Measurements from ENCODE around the gene FAM76B.

The FAM76B gene

GRCh38 chr11:95776859-95777258 lies 12.7 kb downstream of the FAM76B start:
- no peak overlapping the region for H3K4me3 ChIP-seq (IDR thresholded peaks at IDR 0.05; ENCODE audit: insufficient read depth, low read depth, low read length)
- TF ChIP-seq, protein P1, sequence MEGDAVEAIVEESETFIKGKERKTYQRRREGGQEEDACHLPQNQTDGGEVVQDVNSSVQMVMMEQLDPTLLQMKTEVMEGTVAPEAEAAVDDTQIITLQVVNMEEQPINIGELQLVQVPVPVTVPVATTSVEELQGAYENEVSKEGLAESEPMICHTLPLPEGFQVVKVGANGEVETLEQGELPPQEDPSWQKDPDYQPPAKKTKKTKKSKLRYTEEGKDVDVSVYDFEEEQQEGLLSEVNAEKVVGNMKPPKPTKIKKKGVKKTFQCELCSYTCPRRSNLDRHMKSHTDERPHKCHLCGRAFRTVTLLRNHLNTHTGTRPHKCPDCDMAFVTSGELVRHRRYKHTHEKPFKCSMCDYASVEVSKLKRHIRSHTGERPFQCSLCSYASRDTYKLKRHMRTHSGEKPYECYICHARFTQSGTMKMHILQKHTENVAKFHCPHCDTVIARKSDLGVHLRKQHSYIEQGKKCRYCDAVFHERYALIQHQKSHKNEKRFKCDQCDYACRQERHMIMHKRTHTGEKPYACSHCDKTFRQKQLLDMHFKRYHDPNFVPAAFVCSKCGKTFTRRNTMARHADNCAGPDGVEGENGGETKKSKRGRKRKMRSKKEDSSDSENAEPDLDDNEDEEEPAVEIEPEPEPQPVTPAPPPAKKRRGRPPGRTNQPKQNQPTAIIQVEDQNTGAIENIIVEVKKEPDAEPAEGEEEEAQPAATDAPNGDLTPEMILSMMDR (conservative IDR thresholded peaks at IDR 0.05; ENCODE audit: low read depth, low read length), result no peak
- H3K27me3 ChIP-seq (ENCODE audit: insufficient read depth, low read depth), result no peaks in the 10 kb centered on the region
- H4K20me1 ChIP-seq (ENCODE audit: insufficient read depth), result no peaks in the 10 kb centered on the region
- H2AFZ ChIP-seq (ENCODE audit: low read depth), result no peak overlapping the region
- H3K4me1 ChIP-seq (ENCODE audit: low read depth, poor library complexity, severe bottlenecking), result no peaks in the 10 kb centered on the region
- H3K27ac ChIP-seq, result no peak overlapping the region
- no peaks in the 10 kb centered on the region for H3K79me2 ChIP-seq (ENCODE audit: insufficient read depth, low read depth)
- H3K4me2 ChIP-seq, result no peak overlapping the region
- H3K9ac ChIP-seq, result no peak overlapping the region
- no peaks in the 10 kb centered on the region for H3K36me3 ChIP-seq (ENCODE audit: insufficient read depth)

DNA sequence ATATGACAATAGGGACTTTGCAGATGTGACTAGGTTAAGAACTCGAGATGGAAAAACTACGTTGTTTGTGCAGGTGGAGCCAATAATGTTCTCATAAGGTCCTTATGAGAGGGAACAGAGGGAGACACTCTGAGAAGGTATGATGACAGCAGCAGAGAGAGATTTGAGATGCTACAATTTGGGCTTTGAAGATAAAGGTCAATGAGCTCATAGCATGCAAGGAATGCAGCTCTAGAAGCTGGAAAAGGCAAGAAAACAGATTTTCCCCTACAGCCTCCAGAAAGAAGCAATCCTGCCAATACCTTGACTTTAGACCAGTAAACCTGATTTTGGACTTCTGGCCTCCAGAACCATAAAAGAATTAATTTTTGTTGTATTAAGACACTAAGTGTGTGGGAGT lies 21.1 kb downstream of the FAM76B start:
- TF ChIP-seq, protein P1 (conservative IDR thresholded peaks at IDR 0.05; ENCODE audit: low read depth, low read length), result no peak

DNA sequence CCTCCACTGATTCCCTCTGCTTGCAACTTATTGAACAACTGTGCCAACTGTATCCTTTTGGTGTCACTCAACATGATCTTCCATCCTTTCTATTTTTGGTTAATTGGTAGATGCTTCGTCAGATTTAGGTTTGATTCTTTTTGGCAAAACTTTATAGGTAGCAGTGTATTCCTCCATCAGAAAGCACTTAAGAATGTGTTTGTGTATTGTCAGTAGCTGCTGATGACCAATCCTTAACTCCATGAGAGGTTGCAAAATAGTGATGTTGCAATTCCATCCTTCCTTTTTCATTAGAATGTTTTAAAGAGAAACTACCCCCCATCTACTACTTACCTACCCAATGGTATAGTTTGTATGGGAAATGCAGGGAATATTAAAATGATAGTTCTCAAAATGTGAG lies 22.1 kb downstream of the FAM76B start:
- Histone ChIP-seq H3K79me2 (ENCODE audit: insufficient read depth, low read depth) (no peaks in the 10 kb centered on the region), H3K27ac (no peak overlapping the region), H3K4me2 (no peak overlapping the region), H3K27me3 (ENCODE audit: insufficient read depth, low read depth) (no peaks in the 10 kb centered on the region), H3K4me3 (IDR thresholded peaks at IDR 0.05; ENCODE audit: insufficient read depth, low read depth, low read length) (no peak overlapping the region), H3K9ac (no peak overlapping the region), H2AFZ (ENCODE audit: low read depth) (no peak overlapping the region), H3K4me1 (ENCODE audit: low read depth, poor library complexity, severe bottlenecking) (no peaks in the 10 kb centered on the region), H3K36me3 (ENCODE audit: insufficient read depth) (no peaks in the 10 kb centered on the region), H4K20me1 (ENCODE audit: insufficient read depth) (no peaks in the 10 kb centered on the region)
- TF ChIP-seq, protein P1 (conservative IDR thresholded peaks at IDR 0.05; ENCODE audit: low read depth, low read length), result no peak

More for the DNA sequence above, 21.1 kb downstream of the FAM76B start:
- Histone ChIP-seq H3K27ac (no peak overlapping the region), H3K27me3 (ENCODE audit: insufficient read depth, low read depth) (no peaks in the 10 kb centered on the region), H3K9ac (no peak overlapping the region), H3K4me1 (ENCODE audit: low read depth, poor library complexity, severe bottlenecking) (no peaks in the 10 kb centered on the region), H3K4me3 (IDR thresholded peaks at IDR 0.05; ENCODE audit: insufficient read depth, low read depth, low read length) (no peak overlapping the region), H3K4me2 (no peak overlapping the region), H4K20me1 (ENCODE audit: insufficient read depth) (no peaks in the 10 kb centered on the region), H3K36me3 (ENCODE audit: insufficient read depth) (no peaks in the 10 kb centered on the region), H2AFZ (ENCODE audit: low read depth) (no peak overlapping the region), H3K79me2 (ENCODE audit: insufficient read depth, low read depth) (no peaks in the 10 kb centered on the region)

DNA sequence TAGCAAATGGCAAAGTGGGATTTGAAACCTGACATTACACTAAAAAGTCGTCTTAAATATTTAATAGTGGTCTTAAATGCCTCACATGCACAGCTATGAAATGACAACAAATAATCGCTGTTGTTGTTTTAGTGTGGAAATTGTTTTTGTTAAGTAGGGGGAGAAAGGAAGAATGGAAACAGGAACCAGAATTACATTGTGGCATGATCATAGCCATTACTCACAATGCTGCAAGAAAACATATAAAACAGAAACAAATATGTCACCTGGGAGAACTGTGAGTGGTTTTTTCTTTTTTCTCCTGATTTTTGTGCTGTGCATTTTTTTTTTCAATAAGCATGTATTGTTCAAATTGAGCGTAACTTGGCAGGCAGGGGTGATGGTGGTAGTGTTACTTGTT lies 22.9 kb downstream of the FAM76B start:
- TF ChIP-seq, protein P1 (conservative IDR thresholded peaks at IDR 0.05; ENCODE audit: low read depth, low read length), result no peak
- Histone ChIP-seq H3K4me3 (IDR thresholded peaks at IDR 0.05; ENCODE audit: insufficient read depth, low read depth, low read length) (no peak overlapping the region), H3K36me3 (ENCODE audit: insufficient read depth) (no peaks in the 10 kb centered on the region), H3K9ac (no peak overlapping the region), H3K4me2 (no peak overlapping the region), H3K4me1 (ENCODE audit: low read depth, poor library complexity, severe bottlenecking) (no peaks in the 10 kb centered on the region), H3K27me3 (ENCODE audit: insufficient read depth, low read depth) (no peaks in the 10 kb centered on the region), H2AFZ (ENCODE audit: low read depth) (no peak overlapping the region), H3K27ac (no peak overlapping the region), H3K79me2 (ENCODE audit: insufficient read depth, low read depth) (no peaks in the 10 kb centered on the region), H4K20me1 (ENCODE audit: insufficient read depth) (no peaks in the 10 kb centered on the region)
